Glutamatergic neuron (in vitro differentiated cells): Measurements from ENCODE around the gene DNAH6. TPM values are rescaled to one million over a fixed set of nuclear protein-coding genes. Genes with fewer than 3 reads are reported as not detected.

Experiments
- DNase-seq: peaks from one replicate; pipeline ENCODE4 v3.0.0; 2022
- H3K27ac Mint-ChIP-seq: one replicate; pipeline ENCODE4 v1.8.0; 2020; ENCODE audit warnings: mild to moderate bottlenecking, mixed read lengths, inconsistent platforms; ENCODE audit not compliant: unreplicated experiment
- H3K27me3 Mint-ChIP-seq: one replicate; pipeline ENCODE4 v1.8.0; 2020; ENCODE audit warnings: mild to moderate bottlenecking, moderate library complexity, mixed read lengths, inconsistent platforms; ENCODE audit not compliant: unreplicated experiment
- H3K36me3 Mint-ChIP-seq: one replicate; pipeline ENCODE4 v1.8.0; 2020; ENCODE audit warnings: mild to moderate bottlenecking, mixed read lengths, inconsistent platforms; ENCODE audit not compliant: unreplicated experiment
- H3K4me1 Mint-ChIP-seq: one replicate; pipeline ENCODE4 v1.8.0; 2020; ENCODE audit warnings: mild to moderate bottlenecking, low read depth, mixed read lengths, inconsistent platforms; ENCODE audit not compliant: unreplicated experiment
- H3K4me3 Mint-ChIP-seq: one replicate; pipeline ENCODE4 v1.8.0; 2020; ENCODE audit warnings: mild to moderate bottlenecking, mixed read lengths, inconsistent platforms; ENCODE audit not compliant: unreplicated experiment
- H3K9me3 Mint-ChIP-seq: one replicate; pipeline ENCODE4 v1.8.0; 2020; ENCODE audit warnings: mild to moderate bottlenecking, moderate library complexity, mixed read lengths, inconsistent platforms; ENCODE audit not compliant: unreplicated experiment
- CTCF ChIP-seq: fragments of 200-600 bp; sonication (generic); IDR thresholded peaks from one replicate; pipeline ENCODE4 v1.5.0; 2021; ENCODE audit not compliant: partially characterized antibody, unreplicated experiment
- total RNA-seq: library from RNA; stranded (reverse); fragmentation: NEBNext Ultra II Directional; extraction: Animal tissue kit (Norgen Biotek cat#: 25700); gene quantifications from one replicate; pipeline ENCODE4 v1.2.1, GENCODE V29; 2021; ENCODE audit not compliant: unreplicated experiment

The DNAH6 gene
- total RNA-seq, 1 donor from 2014 or later: 0.86 TPM

GRCh38 chr2:84846041-84846663, 329.9 kb downstream of the DNAH6 start:
- no peaks in the 10 kb centered on the region for H3K36me3 Mint-ChIP-seq
- no peak overlapping the region for H3K27ac Mint-ChIP-seq
- H3K4me1 Mint-ChIP-seq: no peaks in the 10 kb centered on the region
- peaks cover 4% of the 10 kb centered on the region for H3K9me3 Mint-ChIP-seq
- H3K27me3 Mint-ChIP-seq: no peaks in the 10 kb centered on the region
- DNase-seq: no peak
- no peak for TF ChIP-seq CTCF
- no peak overlapping the region for H3K4me3 Mint-ChIP-seq

GRCh38 chr2:84846741-84847142, 330.4 kb downstream of the DNAH6 start:
- peaks cover 4% of the 10 kb centered on the region for H3K9me3 Mint-ChIP-seq
- no peaks in the 10 kb centered on the region for H3K36me3 Mint-ChIP-seq
- TF ChIP-seq CTCF: no peak
- no peak for DNase-seq
- H3K27me3 Mint-ChIP-seq: no peaks in the 10 kb centered on the region
- H3K27ac Mint-ChIP-seq: no peak overlapping the region
- no peak overlapping the region for H3K4me3 Mint-ChIP-seq
- H3K4me1 Mint-ChIP-seq: no peaks in the 10 kb centered on the region

- H3K27me3 Mint-ChIP-seq: no peaks in the 10 kb centered on the region
- H3K9me3 Mint-ChIP-seq: peaks cover 4% of the 10 kb centered on the region
- DNase-seq: no peak
- no peak overlapping the region for H3K4me3 Mint-ChIP-seq
- H3K27ac Mint-ChIP-seq: no peak overlapping the region
- no peaks in the 10 kb centered on the region for H3K36me3 Mint-ChIP-seq
- TF ChIP-seq CTCF: no peak
- H3K4me1 Mint-ChIP-seq: no peaks in the 10 kb centered on the region
Observed at GRCh38 chr2:84847326-84848050, 331.2 kb downstream of the DNAH6 start.

GRCh38 chr2:84849271-84849952, 333.1 kb downstream of the DNAH6 start:
- Mint-ChIP-seq H3K36me3 (no peaks in the 10 kb centered on the region), H3K9me3 (no peaks in the 10 kb centered on the region), H3K4me3 (no peak overlapping the region), H3K27me3 (no peaks in the 10 kb centered on the region), H3K4me1 (no peaks in the 10 kb centered on the region), H3K27ac (no peak overlapping the region)
- no peak for DNase-seq
- no peak for TF ChIP-seq CTCF

- Mint-ChIP-seq H3K27me3 (no peaks in the 10 kb centered on the region), H3K4me3 (no peak overlapping the region), H3K9me3 (no peaks in the 10 kb centered on the region), H3K36me3 (no peaks in the 10 kb centered on the region), H3K27ac (no peak overlapping the region), H3K4me1 (no peaks in the 10 kb centered on the region)
- no peak for TF ChIP-seq CTCF
- no peak for DNase-seq
Observed at GRCh38 chr2:84850471-84850870, 334.2 kb downstream of the DNAH6 start.
